Hepatocyte (in vitro differentiated cells): ENCODE results near the gene POFUT1. TPM values are rescaled to one million over a fixed set of nuclear protein-coding genes. Genes with fewer than 3 reads are reported as not detected.
A peak's percentile ranks its signal among the peaks of the same experiment; 100 is the strongest.

Source experiments
- DNase-seq: peaks from one replicate; pipeline ENCODE4 v3.0.0-alpha.2; 2016; ENCODE audit warnings: low spot score
- H2AFZ ChIP-seq: fragments of 200-600 bp; sonication (generic); 2 replicates; pipeline ENCODE4 v1.6.0; 2016; ENCODE audit warnings: antibody characterized with exemption, mild to moderate bottlenecking
- H3K27ac ChIP-seq: fragments of 200-600 bp; sonication (generic); 2 replicates; pipeline ENCODE4 v1.5.1; 2016; ENCODE audit warnings: mild to moderate bottlenecking
- H3K27me3 ChIP-seq: fragments of 200-600 bp; sonication (generic); 2 replicates; pipeline ENCODE4 v1.6.1; 2016
- H3K36me3 ChIP-seq: fragments of 200-600 bp; sonication (generic); replicated peaks from 2 replicates; pipeline ENCODE4 v1.5.1; 2016; ENCODE audit warnings: low read depth; ENCODE audit not compliant: insufficient read depth
- H3K4me1 ChIP-seq: fragments of 200-600 bp; sonication (generic); 2 replicates; pipeline ENCODE4 v1.5.1; 2016; ENCODE audit warnings: mild to moderate bottlenecking, moderate library complexity; ENCODE audit not compliant: insufficient read depth
- H3K4me2 ChIP-seq: fragments of 200-600 bp; sonication (generic); 2 replicates; pipeline ENCODE4 v1.6.0; 2016
- H3K4me3 ChIP-seq: fragments of 200-600 bp; sonication (generic); 2 replicates; pipeline ENCODE4 v1.5.1; 2016; ENCODE audit warnings: mild to moderate bottlenecking
- H3K79me2 ChIP-seq: fragments of 200-600 bp; sonication (generic); 2 replicates; pipeline ENCODE4 v1.6.0; 2017; ENCODE audit warnings: mild to moderate bottlenecking
- H3K9me2 ChIP-seq: fragments of 200-600 bp; sonication (generic); replicated peaks from 2 replicates; pipeline ENCODE4 v1.6.0; 2017; ENCODE audit warnings: mild to moderate bottlenecking; ENCODE audit not compliant: insufficient read depth
- H3K9me3 ChIP-seq: fragments of 200-600 bp; sonication (generic); 2 replicates; pipeline ENCODE4 v1.5.1; 2016; ENCODE audit warnings: low read depth, mild to moderate bottlenecking
- H4K20me1 ChIP-seq: fragments of 200-600 bp; sonication (generic); 2 replicates; pipeline ENCODE4 v1.6.0; 2016; ENCODE audit warnings: mild to moderate bottlenecking; ENCODE audit not compliant: insufficient read depth, poor library complexity, severe bottlenecking
- EZH2 ChIP-seq: fragments of 200-600 bp; sonication (generic); IDR thresholded peaks from 2 replicates; pipeline ENCODE4 v1.6.1; 2016; ENCODE audit warnings: antibody characterized with exemption, mild to moderate bottlenecking, borderline replicate concordance
- EZH2phosphoT487 ChIP-seq: fragments of 200-600 bp; sonication (generic); IDR thresholded peaks from one replicate; pipeline ENCODE4 v1.6.1; 2018; ENCODE audit warnings: antibody characterized with exemption, mild to moderate bottlenecking, low read depth, moderate library complexity; ENCODE audit not compliant: unreplicated experiment, severe bottlenecking
- WGBS: methylation state at CpG from one replicate; pipeline ENCODE4 v1.1.6; 2016; ENCODE audit warnings: low lambda C conversion rate; ENCODE audit errors: missing lambda C conversion rate; 5-methylcytosine and 5-hydroxymethylcytosine counted together
- polyA plus RNA-seq: library from polyadenylated mRNA; unstranded; fragments of >200 nt; fragmentation: Nextera tagmentation; extraction: Ambion mirVana; gene quantifications from 2 replicates; pipeline ENCODE4 v1.2.1, GENCODE V29; 2016
- total RNA-seq: library from RNA; depleted of rRNA; stranded (reverse); fragments of >200 nt; gene quantifications from 2 replicates; pipeline ENCODE4 v1.2.3, GENCODE V29; 2014
- TF ChIP-seq, protein P1 (sequence below): fragments of 200-600 bp; sonication (generic); IDR thresholded peaks from 2 replicates; pipeline ENCODE4 v1.5.1; 2016; ENCODE audit warnings: antibody characterized with exemption, mild to moderate bottlenecking; ENCODE audit not compliant: poor library complexity

POFUT1 gene
- total and polyA plus RNA-seq, 2 experiments from 2014 or later: 42.0 to 81.4 TPM

- Histone ChIP-seq H3K27me3 (no peaks in the 10 kb centered on the region), H3K9me3 (no peaks in the 10 kb centered on the region), H4K20me1 (no peaks in the 10 kb centered on the region), H3K4me3 (no peak overlapping the region), H3K4me1 (peaks cover 46% of the 10 kb centered on the region), H2AFZ (no peak overlapping the region), H3K27ac (peak overlapping the region; percentile 98), H3K36me3 (no peaks in the 10 kb centered on the region), H3K9me2 (no peaks in the 10 kb centered on the region), H3K4me2 (peak overlapping the region; percentile 55), H3K79me2 (peaks cover 11% of the 10 kb centered on the region)
- TF ChIP-seq EZH2 (no peak), EZH2phosphoT487 (no peak)
- TF ChIP-seq, protein P1, sequence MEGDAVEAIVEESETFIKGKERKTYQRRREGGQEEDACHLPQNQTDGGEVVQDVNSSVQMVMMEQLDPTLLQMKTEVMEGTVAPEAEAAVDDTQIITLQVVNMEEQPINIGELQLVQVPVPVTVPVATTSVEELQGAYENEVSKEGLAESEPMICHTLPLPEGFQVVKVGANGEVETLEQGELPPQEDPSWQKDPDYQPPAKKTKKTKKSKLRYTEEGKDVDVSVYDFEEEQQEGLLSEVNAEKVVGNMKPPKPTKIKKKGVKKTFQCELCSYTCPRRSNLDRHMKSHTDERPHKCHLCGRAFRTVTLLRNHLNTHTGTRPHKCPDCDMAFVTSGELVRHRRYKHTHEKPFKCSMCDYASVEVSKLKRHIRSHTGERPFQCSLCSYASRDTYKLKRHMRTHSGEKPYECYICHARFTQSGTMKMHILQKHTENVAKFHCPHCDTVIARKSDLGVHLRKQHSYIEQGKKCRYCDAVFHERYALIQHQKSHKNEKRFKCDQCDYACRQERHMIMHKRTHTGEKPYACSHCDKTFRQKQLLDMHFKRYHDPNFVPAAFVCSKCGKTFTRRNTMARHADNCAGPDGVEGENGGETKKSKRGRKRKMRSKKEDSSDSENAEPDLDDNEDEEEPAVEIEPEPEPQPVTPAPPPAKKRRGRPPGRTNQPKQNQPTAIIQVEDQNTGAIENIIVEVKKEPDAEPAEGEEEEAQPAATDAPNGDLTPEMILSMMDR: no peak
- 94% methylated on average over 1 of the region's 1 CpG for WGBS
- no peak for DNase-seq
These were observed 18.7 kb downstream of the POFUT1 start for GRCh38 chr20:32226391-32226790.

GRCh38 chr20:32227306-32227705 is 19.6 kb downstream of the POFUT1 start:
- peak overlapping the region; percentile 98 for H3K27ac ChIP-seq
- no peak for TF ChIP-seq EZH2phosphoT487
- TF ChIP-seq, protein P1: no peak
- no peak for TF ChIP-seq EZH2
- H3K4me3 ChIP-seq: no peak overlapping the region
- no peak overlapping the region for H2AFZ ChIP-seq
- H3K36me3 ChIP-seq: no peaks in the 10 kb centered on the region
- no peaks in the 10 kb centered on the region for H3K9me2 ChIP-seq
- H3K9me3 ChIP-seq: no peaks in the 10 kb centered on the region
- H3K4me1 ChIP-seq: peaks cover 50% of the 10 kb centered on the region
- H3K27me3 ChIP-seq: no peaks in the 10 kb centered on the region
- DNase-seq: peak; percentile 72
- H4K20me1 ChIP-seq: no peaks in the 10 kb centered on the region
- WGBS: 74% methylated on average over 7 of the region's 7 CpGs
- H3K79me2 ChIP-seq: peaks cover 9% of the 10 kb centered on the region
- peak overlapping the region; percentile 55 for H3K4me2 ChIP-seq

DNA sequence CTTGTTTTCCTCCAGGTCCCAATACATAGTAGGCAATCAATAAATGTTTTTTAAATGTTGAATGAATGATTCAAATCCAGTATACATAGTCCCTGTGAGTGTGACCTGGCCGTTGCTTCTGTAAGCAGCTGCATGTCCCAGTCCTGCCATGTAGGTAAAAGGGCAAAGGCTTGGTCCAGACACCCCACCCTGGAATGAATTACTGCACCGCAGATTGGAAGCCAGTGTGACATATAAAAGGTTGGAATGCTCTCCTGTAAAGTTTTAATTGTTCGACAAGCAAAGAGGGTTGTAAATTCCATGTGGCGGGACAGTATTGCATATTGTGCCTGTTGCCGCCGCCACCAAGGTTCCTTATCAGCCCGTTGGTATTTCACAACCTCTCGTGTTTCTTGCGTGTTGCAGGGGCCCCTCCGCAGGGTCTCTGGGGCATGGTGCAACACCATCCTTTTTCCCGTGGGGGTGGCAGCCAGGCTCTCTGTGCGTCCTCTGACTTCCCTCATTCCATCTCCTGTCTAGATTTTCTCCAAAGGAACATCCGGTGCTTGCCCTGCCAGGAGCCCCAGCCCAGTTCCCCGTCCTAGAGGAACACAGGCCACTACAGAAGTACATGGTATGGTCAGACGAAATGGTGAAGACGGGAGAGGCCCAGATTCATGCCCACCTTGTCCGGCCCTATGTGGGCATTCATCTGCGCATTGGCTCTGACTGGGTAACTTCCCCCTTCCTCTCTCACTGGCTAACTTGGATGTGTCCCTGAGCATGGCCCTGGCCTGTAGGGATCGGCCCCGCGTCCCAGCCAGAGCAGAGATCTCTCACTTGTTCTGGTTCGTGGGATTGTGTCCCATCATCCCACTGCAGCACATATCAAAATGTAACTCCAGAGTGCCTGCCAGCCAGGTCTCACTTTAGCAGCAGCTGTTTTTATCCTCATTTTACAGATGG is 20.3 kb downstream of the POFUT1 start:
- WGBS: 48% methylated on average over 22 of the region's 22 CpGs
- Histone ChIP-seq H3K27ac (peak overlapping the region; percentile 98), H3K36me3 (no peaks in the 10 kb centered on the region), H3K4me2 (peak overlapping the region; percentile 60), H4K20me1 (no peaks in the 10 kb centered on the region), H3K79me2 (peaks cover 4% of the 10 kb centered on the region), H3K4me1 (peaks cover 51% of the 10 kb centered on the region), H2AFZ (no peak overlapping the region), H3K4me3 (no peak overlapping the region), H3K9me2 (no peaks in the 10 kb centered on the region), H3K27me3 (no peaks in the 10 kb centered on the region), H3K9me3 (no peaks in the 10 kb centered on the region)
- TF ChIP-seq, protein P1: no peak
- TF ChIP-seq EZH2phosphoT487 (no peak), EZH2 (no peak)
- peak; percentile 94 for DNase-seq
